Activated B cell treated with CpG ODN at 0.5 μM for 24 hours (primary cell): ENCODE data around the gene GGT6. TPM values are rescaled to one million over a fixed set of nuclear protein-coding genes. Genes with fewer than 3 reads are reported as not detected.

Experiments used
- ATAC-seq: fragments of 200-7000 bp; cut with Tn5 transposase; one replicate; pipeline ENCODE4 v1.10.0; 2021; ENCODE audit warnings: low read depth, mild to moderate bottlenecking, moderate library complexity
- CTCF ChIA-PET: fragments of 350-600 bp; sonication (Branson Sonifier 250); formaldehyde crosslinking; loops from one replicate; lab custom pipeline; 2021; ENCODE audit warnings: antibody characterized with exemption; lab: Charles Lee
- POLR2A ChIA-PET: fragments of 350-600 bp; sonication (Branson Sonifier 250); formaldehyde crosslinking; loops from one replicate; lab custom pipeline; 2021; ENCODE audit warnings: antibody characterized with exemption; lab: Charles Lee
- DNase-seq: peaks from one replicate; pipeline ENCODE4 v3.0.0; 2022
- H3K27ac Mint-ChIP-seq: one replicate; pipeline ENCODE4 v1.8.0; 2020; ENCODE audit warnings: mixed read lengths
- H3K27me3 Mint-ChIP-seq: one replicate; pipeline ENCODE4 v1.8.0; 2021; ENCODE audit warnings: mixed read lengths
- H3K36me3 Mint-ChIP-seq: one replicate; pipeline ENCODE4 v1.8.0; 2021; ENCODE audit warnings: low read depth, mixed read lengths
- H3K4me1 Mint-ChIP-seq: one replicate; pipeline ENCODE4 v1.8.0; 2021; ENCODE audit warnings: mixed read lengths
- H3K4me3 Mint-ChIP-seq: one replicate; pipeline ENCODE4 v1.8.0; 2020; ENCODE audit warnings: mild to moderate bottlenecking, mixed read lengths
- H3K9me3 Mint-ChIP-seq: one replicate; pipeline ENCODE4 v1.8.0; 2020; ENCODE audit warnings: mixed read lengths
- intact Hi-C: fragments of 100-400 bp; cut with micrococcal nuclease; formaldehyde crosslinking; loops from one replicate; pipeline ENCODE4 v1.15.1; 2024
- total RNA-seq: library from RNA; stranded (reverse); gene quantifications from 2 replicates; pipeline ENCODE4 v1.2.3, GENCODE V29; 2022
- TF ChIP-seq, protein P1 (sequence below): fragments of 200-600 bp; IDR thresholded peaks from one replicate; pipeline ENCODE4 v1.8.0; 2022; ENCODE audit warnings: antibody characterized with exemption, mild to moderate bottlenecking

Gene GGT6
- total RNA-seq, 1 donor from 2014 or later: not detected

DNA sequence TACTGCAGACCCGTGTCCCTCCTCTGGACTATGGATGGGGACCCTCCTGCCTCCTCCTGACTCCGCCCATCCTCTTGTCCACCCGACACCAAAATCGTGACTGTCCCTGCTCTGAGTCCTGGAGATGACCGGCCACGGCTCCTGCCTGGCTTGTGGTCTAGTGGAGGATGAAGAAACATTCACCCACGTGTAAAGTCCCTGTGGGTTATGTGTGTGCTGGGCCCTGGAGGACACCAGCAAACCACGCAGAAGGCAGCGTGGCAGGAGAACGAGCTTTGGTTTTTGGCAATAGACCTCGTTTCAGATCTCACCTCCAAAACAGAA is 49.8 kb downstream of the GGT6 start:
- CTCF ChIA-PET: no interaction called here
- no peak overlapping the region for H3K4me3 Mint-ChIP-seq
- DNase-seq (no peak), ATAC-seq (no peak)
- POLR2A ChIA-PET: no interaction called here
- TF ChIP-seq, protein P1, sequence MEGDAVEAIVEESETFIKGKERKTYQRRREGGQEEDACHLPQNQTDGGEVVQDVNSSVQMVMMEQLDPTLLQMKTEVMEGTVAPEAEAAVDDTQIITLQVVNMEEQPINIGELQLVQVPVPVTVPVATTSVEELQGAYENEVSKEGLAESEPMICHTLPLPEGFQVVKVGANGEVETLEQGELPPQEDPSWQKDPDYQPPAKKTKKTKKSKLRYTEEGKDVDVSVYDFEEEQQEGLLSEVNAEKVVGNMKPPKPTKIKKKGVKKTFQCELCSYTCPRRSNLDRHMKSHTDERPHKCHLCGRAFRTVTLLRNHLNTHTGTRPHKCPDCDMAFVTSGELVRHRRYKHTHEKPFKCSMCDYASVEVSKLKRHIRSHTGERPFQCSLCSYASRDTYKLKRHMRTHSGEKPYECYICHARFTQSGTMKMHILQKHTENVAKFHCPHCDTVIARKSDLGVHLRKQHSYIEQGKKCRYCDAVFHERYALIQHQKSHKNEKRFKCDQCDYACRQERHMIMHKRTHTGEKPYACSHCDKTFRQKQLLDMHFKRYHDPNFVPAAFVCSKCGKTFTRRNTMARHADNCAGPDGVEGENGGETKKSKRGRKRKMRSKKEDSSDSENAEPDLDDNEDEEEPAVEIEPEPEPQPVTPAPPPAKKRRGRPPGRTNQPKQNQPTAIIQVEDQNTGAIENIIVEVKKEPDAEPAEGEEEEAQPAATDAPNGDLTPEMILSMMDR: no peak
- H3K27me3 Mint-ChIP-seq: peaks cover 38% of the 10 kb centered on the region
- intact Hi-C loops: no loop called here
- no peak overlapping the region for H3K27ac Mint-ChIP-seq
- H3K4me1 Mint-ChIP-seq: peaks cover 2% of the 10 kb centered on the region
- no peaks in the 10 kb centered on the region for H3K36me3 Mint-ChIP-seq
- no peaks in the 10 kb centered on the region for H3K9me3 Mint-ChIP-seq

DNA sequence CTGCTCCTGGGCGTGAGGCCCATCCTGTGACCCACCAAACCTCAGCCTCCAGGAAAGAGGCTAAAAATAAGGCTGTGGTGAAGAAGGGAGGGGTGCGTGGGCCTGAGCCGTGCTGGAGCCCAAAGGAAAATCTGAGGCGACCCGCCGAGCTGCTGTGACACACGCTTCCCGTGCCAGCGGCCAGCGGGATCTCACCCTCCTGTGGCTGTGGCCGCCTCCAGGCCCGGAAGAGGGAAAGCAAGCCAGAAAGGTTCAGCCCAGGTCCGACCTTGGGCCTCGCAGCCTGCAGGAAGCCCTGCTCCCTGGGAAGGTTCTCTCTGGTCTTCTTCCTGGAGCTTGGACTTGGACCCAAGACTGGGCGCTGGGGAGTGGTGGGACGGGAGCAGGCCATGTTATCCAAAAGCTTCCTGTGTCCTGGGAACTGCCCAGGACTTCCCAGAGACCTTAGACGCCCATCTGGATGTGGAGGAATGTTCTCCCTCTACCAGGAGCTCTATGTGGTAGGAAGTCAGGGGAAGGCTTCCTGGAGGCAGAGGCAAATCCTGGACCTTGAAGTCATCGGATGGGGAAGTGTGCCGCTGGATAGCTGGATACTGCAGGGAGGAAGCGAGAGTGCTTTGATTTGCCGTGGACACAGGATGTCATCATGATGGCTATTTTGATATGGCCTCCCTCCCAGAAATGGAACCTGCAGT is 50.3 kb downstream of the GGT6 start:
- TF ChIP-seq, protein P1: no peak
- Mint-ChIP-seq H3K36me3 (no peaks in the 10 kb centered on the region), H3K27me3 (peaks cover 38% of the 10 kb centered on the region), H3K4me3 (no peak overlapping the region), H3K9me3 (no peaks in the 10 kb centered on the region), H3K27ac (no peak overlapping the region), H3K4me1 (peaks cover 2% of the 10 kb centered on the region)
- DNase-seq: no peak
- CTCF ChIA-PET: no interaction called here
- POLR2A ChIA-PET: no interaction called here
- no peak for ATAC-seq
- intact Hi-C loops: no loop called here

DNA sequence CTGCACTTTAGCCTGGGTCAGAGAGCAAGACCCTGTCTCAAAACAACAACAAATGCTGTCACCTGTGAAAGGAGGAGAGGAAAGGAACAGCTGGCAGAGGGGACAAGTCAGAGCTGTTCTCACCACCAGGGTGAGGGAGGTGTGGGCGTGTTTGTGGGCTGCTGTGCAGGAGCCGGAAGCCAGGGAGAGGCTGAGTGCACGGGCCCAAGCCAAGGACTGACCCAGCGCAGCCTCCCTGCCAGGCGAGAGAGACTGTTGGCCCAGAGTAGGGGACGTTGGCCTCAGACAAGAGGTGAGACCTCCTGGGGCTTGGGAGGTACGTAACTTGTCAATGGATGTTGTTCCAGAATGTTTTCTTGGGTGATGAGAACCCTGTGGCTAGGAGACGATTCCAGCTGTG is 51.0 kb downstream of the GGT6 start:
- Mint-ChIP-seq H3K4me1 (peaks cover 2% of the 10 kb centered on the region), H3K4me3 (no peak overlapping the region), H3K9me3 (no peaks in the 10 kb centered on the region), H3K27ac (no peak overlapping the region), H3K36me3 (no peaks in the 10 kb centered on the region), H3K27me3 (peaks cover 41% of the 10 kb centered on the region)
- POLR2A ChIA-PET: no interaction called here
- ATAC-seq (no peak), DNase-seq (no peak)
- TF ChIP-seq, protein P1: no peak
- intact Hi-C loops: no loop called here
- CTCF ChIA-PET: no interaction called here

DNA sequence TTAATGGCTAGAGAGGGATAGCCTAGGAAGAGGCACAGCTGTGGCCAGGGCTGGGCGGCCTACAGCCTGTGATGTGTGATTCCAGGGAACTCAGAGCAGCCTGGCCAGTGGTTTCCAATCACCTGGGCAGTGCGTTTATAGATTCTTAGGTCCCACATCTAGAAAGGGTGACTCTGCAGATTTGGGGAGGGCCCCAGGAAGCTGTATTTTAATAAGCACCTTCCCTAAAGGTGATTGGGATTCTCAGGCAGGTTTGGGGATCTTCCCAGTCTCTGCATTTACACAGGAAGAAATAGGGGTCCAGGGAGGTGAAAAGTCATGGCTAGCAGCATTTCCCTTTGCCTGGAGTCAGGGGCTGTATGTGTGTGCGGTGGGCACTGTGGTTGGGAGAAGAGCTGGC is 52.2 kb downstream of the GGT6 start:
- Mint-ChIP-seq H3K4me1 (peaks cover 2% of the 10 kb centered on the region), H3K27ac (no peak overlapping the region), H3K9me3 (no peaks in the 10 kb centered on the region), H3K36me3 (no peaks in the 10 kb centered on the region), H3K27me3 (peaks cover 49% of the 10 kb centered on the region), H3K4me3 (no peak overlapping the region)
- intact Hi-C loops: no loop called here
- DNase-seq (no peak), ATAC-seq (no peak)
- POLR2A ChIA-PET: no interaction called here
- CTCF ChIA-PET: no interaction called here
- TF ChIP-seq, protein P1: no peak

DNA sequence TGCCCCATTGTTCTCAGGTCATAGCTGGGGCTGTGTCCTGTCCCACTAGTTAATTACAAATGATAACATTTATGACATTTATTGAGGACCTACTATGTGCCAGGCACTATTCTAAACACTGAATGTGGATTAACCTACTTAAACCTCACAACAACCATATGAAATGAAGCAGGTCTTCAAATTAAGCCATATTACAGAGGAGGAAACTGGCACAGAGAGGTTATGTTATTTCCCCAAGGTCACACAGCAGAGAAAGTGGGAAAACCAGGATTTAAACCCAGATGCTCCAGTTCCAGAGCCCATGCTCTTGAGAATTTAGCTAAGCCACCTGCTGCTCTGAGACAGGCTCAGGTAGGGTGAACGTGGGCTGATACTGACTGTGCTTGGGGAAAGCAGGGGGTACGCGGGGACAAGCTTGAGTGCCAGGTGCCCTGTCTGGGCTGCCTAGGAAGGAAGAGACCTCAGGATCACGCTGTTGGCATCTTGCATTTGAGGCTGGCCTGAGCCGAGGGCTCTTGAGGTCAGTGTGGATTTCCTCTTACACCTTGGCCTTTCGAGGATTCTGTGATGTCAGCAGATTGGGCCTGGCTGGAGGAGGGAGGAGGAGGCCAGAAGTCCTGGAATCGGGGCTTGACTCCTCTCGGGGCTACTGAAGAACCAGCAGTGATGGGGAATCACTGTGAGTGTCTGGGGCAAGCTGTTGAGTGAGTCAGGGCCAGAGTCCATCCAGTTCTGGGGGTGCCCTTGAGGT is 52.8 kb downstream of the GGT6 start:
- no peaks in the 10 kb centered on the region for H3K9me3 Mint-ChIP-seq
- no peak for ATAC-seq

More for the DNA sequence above, 52.8 kb downstream of the GGT6 start:
- Mint-ChIP-seq H3K36me3 (no peaks in the 10 kb centered on the region), H3K4me1 (peaks cover 2% of the 10 kb centered on the region), H3K27me3 (peaks cover 54% of the 10 kb centered on the region), H3K27ac (no peak overlapping the region), H3K4me3 (no peak overlapping the region)
- no peak for DNase-seq
- intact Hi-C loops: no loop called here
- CTCF ChIA-PET: no interaction called here
- POLR2A ChIA-PET: no interaction called here
- TF ChIP-seq, protein P1: no peak

Other genes with a start within 250 kb of the GGT6 start
- gene UBE2G1, start 193.9 kb downstream of the GGT6 start, total RNA-seq: 66.5 and 66.6 TPM in 2 replicates
- gene SPNS3, start 126.6 kb downstream of the GGT6 start, total RNA-seq: 1.1 and 2.5 TPM in 2 replicates
- 0.38 TPM in 1 of 2 replicates, not detected in the other for gene SPNS2, start 61.7 kb downstream of the GGT6 start, total RNA-seq
- 90.3 and 108 TPM in 2 replicates for gene MYBBP1A, start 5.2 kb downstream of the GGT6 start, total RNA-seq
- gene SMTNL2, start 24.0 kb upstream of the GGT6 start, total RNA-seq: not detected in 2 replicates
- not detected in 2 replicates for gene ALOX15, start 81.1 kb upstream of the GGT6 start, total RNA-seq
- gene PELP1, start 143.6 kb upstream of the GGT6 start, total RNA-seq: 71.7 and 79.4 TPM in 2 replicates
- gene ARRB2, start 150.1 kb upstream of the GGT6 start, total RNA-seq: 45.1 and 52.0 TPM in 2 replicates
- gene MED11, start 170.9 kb upstream of the GGT6 start, total RNA-seq: 22.9 and 23.6 TPM in 2 replicates
- gene ZMYND15, start 179.3 kb upstream of the GGT6 start, total RNA-seq: 0.15 and 0.31 TPM in 2 replicates
- gene CXCL16, start 179.4 kb upstream of the GGT6 start, total RNA-seq: 3.0 and 3.5 TPM in 2 replicates
- gene TM4SF5, start 211.3 kb upstream of the GGT6 start, total RNA-seq: not detected in 2 replicates
- gene VMO1, start 225.8 kb upstream of the GGT6 start, total RNA-seq: not detected in 2 replicates
- gene GLTPD2, start 228.4 kb upstream of the GGT6 start, total RNA-seq: not detected in 2 replicates
- 110 and 123 TPM in 2 replicates for gene PSMB6, start 235.6 kb upstream of the GGT6 start, total RNA-seq
- 49.9 and 54.3 TPM in 2 replicates for gene PLD2, start 246.6 kb upstream of the GGT6 start, total RNA-seq